Bladder microvascular endothelial cell (primary cell): ENCODE results near the gene SLC35A1. TPM values are rescaled to one million over a fixed set of nuclear protein-coding genes. Genes with fewer than 3 reads are reported as not detected.

Experiments
- total RNA-seq: library from RNA; depleted of rRNA; stranded (reverse); fragments of >200 nt; gene quantifications from 2 replicates; pipeline ENCODE4 v1.2.3, GENCODE V29; 2014

The SLC35A1 gene
- total RNA-seq = 11.7 and 30.1 TPM in 2 replicates

GRCh38 chr6:87472525-87473418, at the start of gene SLC35A1:
SLC35A1 (plus strand) TSS chr6:87472974; CDS start chr6:87473004, 30 bp downstream.

Other genes starting within 250 kb of the SLC35A1 start
- 2.1 and 3.6 TPM in 2 replicates for gene SMIM8, start 150.4 kb upstream of the SLC35A1 start, total RNA-seq
- not detected in 2 replicates for gene GJB7, start 143.7 kb upstream of the SLC35A1 start, total RNA-seq
- gene C6orf163, start 128.2 kb upstream of the SLC35A1 start, total RNA-seq = 0.65 and 1.3 TPM in 2 replicates
- not detected in 2 replicates for gene CFAP206, start 65.0 kb upstream of the SLC35A1 start, total RNA-seq
- gene RARS2, start 117.0 kb downstream of the SLC35A1 start, total RNA-seq = 19.6 and 29.0 TPM in 2 replicates
- 9.4 and 17.9 TPM in 2 replicates for gene ORC3, start 117.2 kb downstream of the SLC35A1 start, total RNA-seq
- gene AKIRIN2, start 229.3 kb downstream of the SLC35A1 start, total RNA-seq = 10.4 and 19.4 TPM in 2 replicates